ENCODE results near the gene GHRHR.

DNA sequence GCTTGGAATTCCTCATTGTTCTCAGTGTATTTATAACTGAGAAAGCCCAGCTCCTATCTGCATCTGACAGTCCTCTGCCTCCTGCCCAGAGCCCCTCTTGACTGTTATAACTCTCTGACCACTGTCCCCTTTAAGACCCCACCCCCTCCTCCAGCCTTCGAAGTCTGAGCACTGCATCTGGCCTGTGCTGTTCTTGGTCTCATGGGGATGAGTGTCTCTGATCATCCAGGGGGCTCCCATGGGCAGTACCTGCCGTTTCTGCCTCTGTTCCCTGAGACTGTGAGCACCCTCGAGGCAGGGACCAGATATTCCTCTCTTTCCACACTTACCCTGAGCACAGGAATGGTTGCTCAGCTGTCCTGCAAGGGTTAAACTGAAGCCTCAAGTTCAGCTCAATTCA lies 7.7 kb downstream of the GHRHR start:
- TF ChIP-seq, protein P1, sequence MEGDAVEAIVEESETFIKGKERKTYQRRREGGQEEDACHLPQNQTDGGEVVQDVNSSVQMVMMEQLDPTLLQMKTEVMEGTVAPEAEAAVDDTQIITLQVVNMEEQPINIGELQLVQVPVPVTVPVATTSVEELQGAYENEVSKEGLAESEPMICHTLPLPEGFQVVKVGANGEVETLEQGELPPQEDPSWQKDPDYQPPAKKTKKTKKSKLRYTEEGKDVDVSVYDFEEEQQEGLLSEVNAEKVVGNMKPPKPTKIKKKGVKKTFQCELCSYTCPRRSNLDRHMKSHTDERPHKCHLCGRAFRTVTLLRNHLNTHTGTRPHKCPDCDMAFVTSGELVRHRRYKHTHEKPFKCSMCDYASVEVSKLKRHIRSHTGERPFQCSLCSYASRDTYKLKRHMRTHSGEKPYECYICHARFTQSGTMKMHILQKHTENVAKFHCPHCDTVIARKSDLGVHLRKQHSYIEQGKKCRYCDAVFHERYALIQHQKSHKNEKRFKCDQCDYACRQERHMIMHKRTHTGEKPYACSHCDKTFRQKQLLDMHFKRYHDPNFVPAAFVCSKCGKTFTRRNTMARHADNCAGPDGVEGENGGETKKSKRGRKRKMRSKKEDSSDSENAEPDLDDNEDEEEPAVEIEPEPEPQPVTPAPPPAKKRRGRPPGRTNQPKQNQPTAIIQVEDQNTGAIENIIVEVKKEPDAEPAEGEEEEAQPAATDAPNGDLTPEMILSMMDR (IDR thresholded peaks at IDR 0.05), result no peak
- TF ChIP-seq POLR2A (IDR thresholded peaks at IDR 0.05), result no peak
- TF ChIP-seq EP300 (IDR thresholded peaks at IDR 0.05), result no peak
- TF ChIP-seq POLR2AphosphoS5 (IDR thresholded peaks at IDR 0.05), result no peak
